Measurements from ENCODE around the gene UBASH3B. TPM values are rescaled to one million over a fixed set of nuclear protein-coding genes. Genes with fewer than 3 reads are reported as not detected.

The UBASH3B gene
- total RNA-seq, 1 donor from 2014 or later, result 6.6 TPM

- Mint-ChIP-seq H3K36me3 (peaks cover under 1% of the 10 kb centered on the region), H3K4me1 (peaks cover 2% of the 10 kb centered on the region), H3K4me3 (no peak overlapping the region), H3K27ac (no peak overlapping the region), H3K9me3 (peaks cover 2% of the 10 kb centered on the region), H3K27me3 (ENCODE audit: low read depth) (peaks cover 14% of the 10 kb centered on the region)
- no peak for DNase-seq (ENCODE audit: low spot score in 2 of 2, unreplicated experiment in 2 of 2)
- TF ChIP-seq, protein P1, sequence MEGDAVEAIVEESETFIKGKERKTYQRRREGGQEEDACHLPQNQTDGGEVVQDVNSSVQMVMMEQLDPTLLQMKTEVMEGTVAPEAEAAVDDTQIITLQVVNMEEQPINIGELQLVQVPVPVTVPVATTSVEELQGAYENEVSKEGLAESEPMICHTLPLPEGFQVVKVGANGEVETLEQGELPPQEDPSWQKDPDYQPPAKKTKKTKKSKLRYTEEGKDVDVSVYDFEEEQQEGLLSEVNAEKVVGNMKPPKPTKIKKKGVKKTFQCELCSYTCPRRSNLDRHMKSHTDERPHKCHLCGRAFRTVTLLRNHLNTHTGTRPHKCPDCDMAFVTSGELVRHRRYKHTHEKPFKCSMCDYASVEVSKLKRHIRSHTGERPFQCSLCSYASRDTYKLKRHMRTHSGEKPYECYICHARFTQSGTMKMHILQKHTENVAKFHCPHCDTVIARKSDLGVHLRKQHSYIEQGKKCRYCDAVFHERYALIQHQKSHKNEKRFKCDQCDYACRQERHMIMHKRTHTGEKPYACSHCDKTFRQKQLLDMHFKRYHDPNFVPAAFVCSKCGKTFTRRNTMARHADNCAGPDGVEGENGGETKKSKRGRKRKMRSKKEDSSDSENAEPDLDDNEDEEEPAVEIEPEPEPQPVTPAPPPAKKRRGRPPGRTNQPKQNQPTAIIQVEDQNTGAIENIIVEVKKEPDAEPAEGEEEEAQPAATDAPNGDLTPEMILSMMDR (IDR thresholded peaks at IDR 0.05; ENCODE audit: unreplicated experiment), result no peak
Measured at GRCh38 chr11:122664188-122664587, 8.7 kb downstream of the UBASH3B start.

DNA sequence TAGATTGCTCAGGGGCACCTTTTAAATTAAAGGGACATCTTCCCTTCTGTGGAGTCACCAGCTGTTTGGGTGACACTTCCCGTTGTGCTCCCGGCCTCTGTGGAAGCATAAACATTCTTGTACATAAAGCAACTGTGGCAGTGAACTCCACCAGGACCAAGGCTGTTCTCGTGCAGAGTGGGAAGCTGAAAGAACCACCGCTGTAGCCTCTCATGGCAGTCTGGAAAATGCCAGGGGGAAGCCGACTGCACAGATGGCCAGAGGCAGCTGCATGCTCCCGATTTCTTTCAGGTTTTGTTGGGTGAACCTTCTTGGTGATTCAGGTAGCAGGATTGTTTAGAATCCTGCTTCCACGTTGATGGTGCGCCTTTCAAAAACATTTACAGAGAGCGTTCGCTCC is 10.3 kb downstream of the UBASH3B start:
- TF ChIP-seq, protein P1 (IDR thresholded peaks at IDR 0.05; ENCODE audit: unreplicated experiment), result no peak
- peaks cover 4% of the 10 kb centered on the region for H3K36me3 Mint-ChIP-seq
- peaks cover 6% of the 10 kb centered on the region for H3K9me3 Mint-ChIP-seq
- H3K27ac Mint-ChIP-seq, result no peak overlapping the region
- no peak for DNase-seq (ENCODE audit: low spot score in 2 of 2, unreplicated experiment in 2 of 2)
- peaks cover 2% of the 10 kb centered on the region for H3K4me1 Mint-ChIP-seq
- H3K4me3 Mint-ChIP-seq, result no peak overlapping the region
- H3K27me3 Mint-ChIP-seq (ENCODE audit: low read depth), result peaks cover 2% of the 10 kb centered on the region

- Mint-ChIP-seq H3K27me3 (ENCODE audit: low read depth) (peaks cover 2% of the 10 kb centered on the region), H3K9me3 (peaks cover 6% of the 10 kb centered on the region), H3K36me3 (peaks cover 4% of the 10 kb centered on the region), H3K27ac (no peak overlapping the region), H3K4me3 (no peak overlapping the region), H3K4me1 (peaks cover 2% of the 10 kb centered on the region)
- TF ChIP-seq, protein P1 (IDR thresholded peaks at IDR 0.05; ENCODE audit: unreplicated experiment), result no peak
- no peak for DNase-seq (ENCODE audit: low spot score in 2 of 2, unreplicated experiment in 2 of 2)
Measured at GRCh38 chr11:122666743-122667142, 11.2 kb downstream of the UBASH3B start.

GRCh38 chr11:122668562-122669090 is 13.1 kb downstream of the UBASH3B start:
- peaks cover 7% of the 10 kb centered on the region for H3K4me1 Mint-ChIP-seq
- peaks cover 6% of the 10 kb centered on the region for H3K9me3 Mint-ChIP-seq
- H3K4me3 Mint-ChIP-seq, result no peak overlapping the region
- H3K27ac Mint-ChIP-seq, result no peak overlapping the region
- TF ChIP-seq, protein P1 (IDR thresholded peaks at IDR 0.05; ENCODE audit: unreplicated experiment), result no peak
- peaks cover 4% of the 10 kb centered on the region for H3K36me3 Mint-ChIP-seq
- peaks cover 2% of the 10 kb centered on the region for H3K27me3 Mint-ChIP-seq (ENCODE audit: low read depth)
- DNase-seq (ENCODE audit: low spot score in 2 of 2, unreplicated experiment in 2 of 2), result no peak

GRCh38 chr11:122670131-122670530 is 14.6 kb downstream of the UBASH3B start:
- Mint-ChIP-seq H3K9me3 (peaks cover 6% of the 10 kb centered on the region), H3K4me1 (peaks cover 9% of the 10 kb centered on the region), H3K27me3 (ENCODE audit: low read depth) (peaks cover 2% of the 10 kb centered on the region), H3K27ac (no peak overlapping the region), H3K4me3 (no peak overlapping the region), H3K36me3 (peaks cover 4% of the 10 kb centered on the region)
- no peak for DNase-seq (ENCODE audit: low spot score in 2 of 2, unreplicated experiment in 2 of 2)
- TF ChIP-seq, protein P1 (IDR thresholded peaks at IDR 0.05; ENCODE audit: unreplicated experiment), result no peak
